GM23338 (cell line): Measurements from ENCODE around the gene CDH4. TPM values are rescaled to one million over a fixed set of nuclear protein-coding genes. Genes with fewer than 3 reads are reported as not detected.

Experiments
- ATAC-seq: fragments of 200-7000 bp; cut with Tn5 transposase; 3 replicates; pipeline ENCODE4 v1.9.1; 2020
- DNase-seq: peaks from one replicate; pipeline ENCODE4 v3.0.0-alpha.2; 2015; ENCODE audit warnings: low spot score
- H2AFZ ChIP-seq: fragments of 200-600 bp; sonication (generic); 2 replicates; pipeline ENCODE4 v1.8.0; 2016; ENCODE audit warnings: antibody characterized with exemption, mild to moderate bottlenecking, moderate library complexity
- H3F3A ChIP-seq: fragments of 200-600 bp; sonication (generic); replicated peaks from 2 replicates; pipeline ENCODE4 v1.8.0; 2017; ENCODE audit warnings: antibody characterized with exemption, mixed run types, low read depth
- H3K27ac ChIP-seq: fragments of 200-600 bp; sonication (generic); 2 replicates; pipeline ENCODE4 v1.6.1; 2016; ENCODE audit warnings: low read depth
- H3K27me3 ChIP-seq: fragments of 200-600 bp; sonication (generic); 2 replicates; pipeline ENCODE4 v1.8.0; 2016; ENCODE audit warnings: mild to moderate bottlenecking, mixed run types, moderate library complexity; ENCODE audit not compliant: insufficient read depth
- H3K36me3 ChIP-seq: fragments of 200-600 bp; sonication (generic); 2 replicates; pipeline ENCODE4 v1.8.0; 2016; ENCODE audit warnings: mild to moderate bottlenecking; ENCODE audit not compliant: insufficient read depth
- H3K4me1 ChIP-seq: fragments of 200-600 bp; sonication (generic); 2 replicates; pipeline ENCODE4 v1.8.0; 2016; ENCODE audit warnings: mild to moderate bottlenecking, moderate library complexity; ENCODE audit not compliant: insufficient read depth
- H3K4me2 ChIP-seq: fragments of 200-600 bp; sonication (generic); 2 replicates; pipeline ENCODE4 v1.7.1; 2017; ENCODE audit warnings: mixed run types
- H3K4me3 ChIP-seq: fragments of 200-600 bp; sonication (generic); 2 replicates; pipeline ENCODE4 v1.6.1; 2016; ENCODE audit warnings: mixed run types
- H3K79me2 ChIP-seq: fragments of 200-600 bp; sonication (generic); replicated peaks from 2 replicates; pipeline ENCODE4 v1.8.0; 2017; ENCODE audit warnings: mild to moderate bottlenecking; ENCODE audit not compliant: insufficient read depth
- H3K9me2 ChIP-seq: fragments of 200-600 bp; sonication (generic); 2 replicates; pipeline ENCODE4 v1.8.0; 2017; ENCODE audit not compliant: insufficient read depth
- H4K20me1 ChIP-seq: fragments of 200-600 bp; sonication (generic); replicated peaks from 2 replicates; pipeline ENCODE4 v1.8.0; 2017; ENCODE audit warnings: mild to moderate bottlenecking; ENCODE audit not compliant: insufficient read depth
- H3K27ac Mint-ChIP-seq: 2 replicates; pipeline ENCODE4 v1.8.0; 2020; ENCODE audit warnings: inconsistent platforms, mild to moderate bottlenecking, moderate library complexity, mixed read lengths
- H3K27me3 Mint-ChIP-seq: 3 replicates; pipeline ENCODE4 v1.8.0; 2022; ENCODE audit warnings: low read depth, mild to moderate bottlenecking, moderate library complexity, mixed read lengths, inconsistent platforms; ENCODE audit not compliant: insufficient read depth, poor library complexity
- H3K36me3 Mint-ChIP-seq: 3 replicates; pipeline ENCODE4 v1.8.0; 2021; ENCODE audit warnings: low read depth, mild to moderate bottlenecking, inconsistent platforms, moderate library complexity, mixed read lengths
- H3K4me1 Mint-ChIP-seq: 3 replicates; pipeline ENCODE4 v1.8.0; 2020; ENCODE audit warnings: mild to moderate bottlenecking, inconsistent platforms, mixed read lengths
- H3K4me3 Mint-ChIP-seq: 3 replicates; pipeline ENCODE4 v1.8.0; 2021; ENCODE audit warnings: moderate library complexity, mild to moderate bottlenecking, inconsistent platforms, mixed read lengths
- H3K9me3 Mint-ChIP-seq: 3 replicates; pipeline ENCODE4 v1.8.0; 2020; ENCODE audit warnings: moderate library complexity, mild to moderate bottlenecking, inconsistent platforms, mixed read lengths
- CTCF ChIP-seq, 2 experiments: fragments of 200-600 bp in 1 of 2; sonication (generic) in 1 of 2; conservative IDR thresholded peaks; 2 replicates each; pipeline versions ENCODE4 v1.5.1 to v1.6.1; 2016 to 2017; ENCODE audit warnings: antibody characterized with exemption in 2 of 2, low read depth in 2 of 2, mild to moderate bottlenecking in 2 of 2, moderate library complexity in 1 of 2
- ETS1 ChIP-seq: IDR thresholded peaks from 2 replicates; pipeline ENCODE4 v1.6.1; 2016; ENCODE audit warnings: antibody characterized with exemption
- EZH2 ChIP-seq: fragments of 200-600 bp; sonication (generic); IDR thresholded peaks from one replicate; pipeline ENCODE4 v1.8.0; 2017; ENCODE audit warnings: antibody characterized with exemption, mild to moderate bottlenecking, low read depth; ENCODE audit not compliant: unreplicated experiment
- JUNB ChIP-seq: IDR thresholded peaks from one replicate; pipeline ENCODE4 v1.6.1; 2016; ENCODE audit warnings: antibody characterized with exemption; ENCODE audit not compliant: unreplicated experiment
- POLR2AphosphoS5 ChIP-seq: IDR thresholded peaks from 2 replicates; pipeline ENCODE4 v1.6.1; 2016; ENCODE audit warnings: antibody characterized with exemption, low read depth
- REST ChIP-seq: IDR thresholded peaks from one replicate; pipeline ENCODE4 v1.6.1; 2018; ENCODE audit warnings: antibody characterized with exemption; ENCODE audit not compliant: unreplicated experiment
- ZNF331 ChIP-seq: fragments of 250-450 bp; sonication (Bioruptor Pico); IDR thresholded peaks from 2 replicates; pipeline ENCODE4 v1.5.0; 2020; ENCODE audit warnings: low read depth, mild to moderate bottlenecking, moderate library complexity
- ZNF462 ChIP-seq: fragments of 250-450 bp; sonication (Bioruptor Pico); IDR thresholded peaks from 2 replicates; pipeline ENCODE4 v1.5.0; 2020; ENCODE audit warnings: mild to moderate bottlenecking, moderate library complexity
- polyA plus RNA-seq: library from polyadenylated mRNA; unstranded; fragments of >200 nt; fragmentation: Nextera tagmentation; extraction: Ambion mirVana; gene quantifications from 2 replicates; pipeline ENCODE4 v1.2.1, GENCODE V29; 2016
- total RNA-seq: library from RNA; depleted of rRNA; stranded (reverse); fragments of >200 nt; shearing (Covaris generic); gene quantifications from 2 replicates; pipeline ENCODE4 v1.2.3, GENCODE V29; 2014

The CDH4 gene
- total and polyA plus RNA-seq, 2 experiments from 2014 or later = 1.2 to 4.2 TPM

DNA sequence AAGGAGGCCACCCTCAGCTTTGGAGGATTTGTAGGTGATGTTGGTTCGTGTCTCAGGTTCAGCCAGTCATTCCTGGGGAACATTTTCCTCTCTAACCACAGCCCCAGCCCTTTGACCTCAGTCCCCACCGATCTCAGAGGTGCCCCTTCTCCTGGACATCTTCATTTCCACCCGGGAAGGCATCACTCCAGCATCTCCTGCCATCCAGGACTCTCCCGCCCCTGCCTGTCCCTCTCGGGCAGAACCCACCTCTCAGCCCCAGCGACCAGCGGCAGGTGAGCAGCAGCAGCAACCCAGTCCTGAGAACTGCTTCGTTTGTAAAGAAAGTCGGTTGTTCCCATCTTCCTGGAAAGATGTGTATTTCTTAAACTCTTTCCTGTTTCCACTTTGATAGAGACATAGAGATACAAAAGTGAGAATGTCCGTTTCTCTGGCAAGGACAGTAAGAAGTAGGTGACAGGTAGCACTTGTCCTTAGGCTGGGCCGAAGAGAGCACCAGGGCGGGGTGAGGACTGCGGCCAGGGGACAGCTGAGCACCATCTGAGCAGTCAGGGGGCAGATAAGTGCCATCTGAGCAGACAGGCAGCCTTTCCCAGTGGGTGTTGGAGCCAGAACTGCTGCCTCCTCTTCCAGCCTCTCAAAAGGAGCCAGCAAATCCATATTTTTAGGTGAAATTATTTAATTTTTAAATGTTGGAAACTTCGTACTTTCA, 142.2 kb downstream of the CDH4 start:
- Histone ChIP-seq H2AFZ (no peak overlapping the region), H3K36me3 (no peaks in the 10 kb centered on the region), H3K27ac (no peak overlapping the region), H3K79me2 (no peaks in the 10 kb centered on the region), H3K4me3 (no peak overlapping the region), H3K4me1 (no peaks in the 10 kb centered on the region), H3K9me2 (0 out of 2 replicates have a peak, but pooled peaks cover 2% of the 10 kb centered on the region), H3F3A (no peaks in the 10 kb centered on the region), H3K4me2 (no peak overlapping the region), H3K27me3 (no peaks in the 10 kb centered on the region), H4K20me1 (no peaks in the 10 kb centered on the region)
- Mint-ChIP-seq H3K36me3 (no peaks in the 10 kb centered on the region; the same call in 2 of the 3 replicates), H3K9me3 (no peaks in the 10 kb centered on the region; the same call in 2 of the 3 replicates), H3K4me3 (no peak overlapping the region), H3K4me1 (peaks cover 16% of the 10 kb centered on the region), H3K27ac (no peak overlapping the region), H3K27me3 (peaks cover 16% of the 10 kb centered on the region)
- DNase-seq = no peak
- TF ChIP-seq ETS1 (no peak), CTCF (conservative IDR thresholded peaks at IDR 0.05; ENCODE audit: low read depth in 2 of 2) (no peak), REST (no peak), POLR2AphosphoS5 (no peak), ZNF331 (no peak), EZH2 (no peak)
- ATAC-seq = no peak

- Histone ChIP-seq H3K9me2 (0 out of 2 replicates have a peak, but pooled peaks cover 2% of the 10 kb centered on the region), H3K27ac (no peak overlapping the region), H3K36me3 (no peaks in the 10 kb centered on the region), H2AFZ (no peak overlapping the region), H4K20me1 (no peaks in the 10 kb centered on the region), H3K4me2 (no peak overlapping the region), H3K27me3 (no peaks in the 10 kb centered on the region), H3K4me1 (no peaks in the 10 kb centered on the region), H3F3A (no peaks in the 10 kb centered on the region), H3K4me3 (no peak overlapping the region), H3K79me2 (no peaks in the 10 kb centered on the region)
- Mint-ChIP-seq H3K36me3 (no peaks in the 10 kb centered on the region; the same call in 1 of the 3 replicates), H3K9me3 (no peaks in the 10 kb centered on the region), H3K4me3 (no peak overlapping the region), H3K27me3 (peaks cover 18% of the 10 kb centered on the region), H3K27ac (no peak overlapping the region), H3K4me1 (peaks cover 12% of the 10 kb centered on the region)
- no peak for DNase-seq
- no peak for ATAC-seq
- no peak for TF ChIP-seq JUNB
- no peak for TF ChIP-seq ZNF462 (CRISPR knock-in tag)
These were observed 144.3 kb downstream of the CDH4 start for GRCh38 chr20:61396262-61396848.
